GM12874 (cell line): ENCODE data around the gene EPN2.
A peak's percentile ranks its signal among the peaks of the same experiment; 100 is the strongest.

ENCODE experiments used
- CTCF ChIP-seq: IDR thresholded peaks from 2 replicates; pipeline ENCODE4 v1.5.1; 2011; ENCODE audit warnings: low read depth, mild to moderate bottlenecking, control low read depth, low read length, moderate library complexity; ENCODE audit not compliant: insufficient read depth

The EPN2 gene

GRCh38 chr17:19319771-19320505 lies 82.8 kb downstream of the EPN2 start:
- TF ChIP-seq CTCF: no peak

GRCh38 chr17:19320876-19321275 lies 83.7 kb downstream of the EPN2 start:
- TF ChIP-seq CTCF: no peak

GRCh38 chr17:19321481-19322128 lies 84.4 kb downstream of the EPN2 start:
- peak; percentile 7; the same call in 1 of the 2 replicates for TF ChIP-seq CTCF

- TF ChIP-seq CTCF: no peak
Observed at GRCh38 chr17:19322129-19322505, 85.0 kb downstream of the EPN2 start.

GRCh38 chr17:19322861-19323260 lies 85.7 kb downstream of the EPN2 start:
- TF ChIP-seq CTCF: no peak

GRCh38 chr17:19325542-19325941 lies 88.4 kb downstream of the EPN2 start:
- TF ChIP-seq CTCF: no peak

GRCh38 chr17:19327031-19327783 lies 90.0 kb downstream of the EPN2 start:
- no peak for TF ChIP-seq CTCF
